CD4-positive, alpha-beta memory T cell (primary cell): Measurements from ENCODE around the gene MSGN1. TPM values are rescaled to one million over a fixed set of nuclear protein-coding genes. Genes with fewer than 3 reads are reported as not detected.

Source experiments
- CTCF ChIA-PET: fragments of 350-600 bp; sonication (Branson Sonifier 250); formaldehyde crosslinking; loops from one replicate; lab custom pipeline; 2021; ENCODE audit warnings: inconsistent platforms; ENCODE audit not compliant: partially characterized antibody; lab: Charles Lee
- POLR2A ChIA-PET: fragments of 350-600 bp; sonication (Branson Sonifier 250); formaldehyde crosslinking; loops from one replicate; lab custom pipeline; 2021; ENCODE audit not compliant: partially characterized antibody; lab: Charles Lee
- DNase-seq, 5 donors: peaks; one replicate each; pipeline versions ENCODE4 v3.0.0 to v3.0.0-alpha.2; 2020 to 2022; ENCODE audit warnings: mixed read lengths in 1 of 5
- H3K27ac ChIP-seq: one replicate; pipeline ENCODE4 v1.7.0; 2013; ENCODE audit warnings: low read depth, low read length
- H3K27me3 ChIP-seq: 2 replicates; pipeline ENCODE4 v1.7.0; 2013; ENCODE audit warnings: mild to moderate bottlenecking, low read length, moderate library complexity; ENCODE audit not compliant: insufficient read depth
- H3K36me3 ChIP-seq: 2 replicates; pipeline ENCODE4 v1.7.0; 2013; ENCODE audit warnings: mild to moderate bottlenecking, low read length, moderate library complexity; ENCODE audit not compliant: insufficient read depth
- H3K4me1 ChIP-seq: 2 replicates; pipeline ENCODE4 v1.7.0; 2013; ENCODE audit warnings: mild to moderate bottlenecking, low read length, moderate library complexity; ENCODE audit not compliant: insufficient read depth
- H3K4me3 ChIP-seq, 2 donors: one replicate each; pipeline ENCODE4 v1.7.0; 2013; ENCODE audit warnings: low read length in 2 of 2, mild to moderate bottlenecking in 1 of 2
- H3K9me3 ChIP-seq, 2 donors: one replicate each; pipeline ENCODE4 v1.7.0; 2013; ENCODE audit warnings: low read length in 2 of 2, control low read depth in 1 of 2; ENCODE audit not compliant: control insufficient read depth in 1 of 2
- H3K27ac Mint-ChIP-seq, 7 donors: one replicate each; pipeline ENCODE4 v1.8.0; 2020 to 2021; ENCODE audit warnings: mixed read lengths in 7 of 7, mild to moderate bottlenecking in 6 of 7, inconsistent platforms in 3 of 7, moderate library complexity in 3 of 7
- H3K27me3 Mint-ChIP-seq, 2 donors: one replicate each; pipeline ENCODE4 v1.8.0; 2020 to 2021; ENCODE audit warnings: mixed read lengths in 2 of 2
- H3K36me3 Mint-ChIP-seq, 2 donors: one replicate each; pipeline ENCODE4 v1.8.0; 2020 to 2021; ENCODE audit warnings: mixed read lengths in 2 of 2, inconsistent platforms in 1 of 2, mild to moderate bottlenecking in 1 of 2
- H3K4me1 Mint-ChIP-seq, 4 donors: one replicate each; pipeline ENCODE4 v1.8.0; 2020 to 2021; ENCODE audit warnings: mixed read lengths in 4 of 4, mild to moderate bottlenecking in 1 of 4
- H3K4me3 Mint-ChIP-seq, 8 donors: one replicate each; pipeline ENCODE4 v1.8.0; 2020 to 2021; ENCODE audit warnings: mixed read lengths in 8 of 8, mild to moderate bottlenecking in 7 of 8, moderate library complexity in 6 of 8, inconsistent platforms in 3 of 8
- H3K9me3 Mint-ChIP-seq, 8 donors: one replicate each; pipeline ENCODE4 v1.8.0; 2020 to 2021; ENCODE audit warnings: mixed read lengths in 8 of 8, mild to moderate bottlenecking in 5 of 8, inconsistent platforms in 3 of 8, moderate library complexity in 1 of 8
- intact Hi-C: fragments of 100-400 bp; cut with micrococcal nuclease; formaldehyde crosslinking; loops from one replicate; pipeline ENCODE4 v1.15.1; 2023
- polyA plus RNA-seq, 2 donors: library from polyadenylated mRNA; unstranded; fragments of 300-500 nt; fragmentation: Illumina TruSeq; gene quantifications; one replicate each; pipeline ENCODE4 v1.2.3, GENCODE V29; 2021
- total RNA-seq, 2 experiments: library from RNA; stranded (reverse); gene quantifications; one replicate each; pipeline ENCODE4 v1.2.3, GENCODE V29; 2021

MSGN1 gene
- total and polyA plus RNA-seq, 4 experiments from 2014 or later, result not detected

DNA sequence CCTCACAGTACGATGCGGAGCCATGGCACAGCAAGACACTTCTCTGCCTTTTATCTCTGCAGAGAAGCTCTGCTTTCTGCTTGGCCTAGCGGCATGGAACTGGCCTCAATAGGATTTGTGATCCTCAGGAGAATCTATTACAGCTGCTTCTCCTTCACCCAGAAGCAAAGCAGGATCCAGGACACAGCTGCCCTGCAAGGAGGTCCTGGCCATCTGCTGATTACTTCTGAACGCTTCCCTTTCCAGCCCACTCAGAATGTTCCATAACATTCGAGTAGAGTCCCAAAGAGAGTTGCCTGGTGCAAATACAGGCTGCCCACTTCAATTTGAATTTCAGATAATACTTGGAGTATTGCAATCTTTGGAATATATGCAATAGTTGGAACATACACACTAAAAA is 33.0 kb downstream of the MSGN1 start:
- Mint-ChIP-seq H3K27ac (no peak overlapping the region), H3K4me3 (no peak overlapping the region), H3K36me3 (no peaks in the 10 kb centered on the region), H3K4me1 (no peaks in the 10 kb centered on the region), H3K9me3 (no peaks in the 10 kb centered on the region), H3K27me3 (peaks cover 3 to 9% of the 10 kb centered on the region in 2 donors)
- intact Hi-C loops, result no loop called here
- Histone ChIP-seq H3K4me3 (no peak overlapping the region), H3K27me3 (no peaks in the 10 kb centered on the region), H3K4me1 (no peaks in the 10 kb centered on the region), H3K9me3 (no peaks in the 10 kb centered on the region), H3K36me3 (no peaks in the 10 kb centered on the region), H3K27ac (no peak overlapping the region)
- no peak for DNase-seq
- ChIA-PET POLR2A (no interaction called here), CTCF (no interaction called here)

- H3K27me3 Mint-ChIP-seq, result peaks cover 6 to 12% of the 10 kb centered on the region in 2 donors
These were observed 33.9 kb downstream of the MSGN1 start for GRCh38 chr2:17850151-17850550.

DNA sequence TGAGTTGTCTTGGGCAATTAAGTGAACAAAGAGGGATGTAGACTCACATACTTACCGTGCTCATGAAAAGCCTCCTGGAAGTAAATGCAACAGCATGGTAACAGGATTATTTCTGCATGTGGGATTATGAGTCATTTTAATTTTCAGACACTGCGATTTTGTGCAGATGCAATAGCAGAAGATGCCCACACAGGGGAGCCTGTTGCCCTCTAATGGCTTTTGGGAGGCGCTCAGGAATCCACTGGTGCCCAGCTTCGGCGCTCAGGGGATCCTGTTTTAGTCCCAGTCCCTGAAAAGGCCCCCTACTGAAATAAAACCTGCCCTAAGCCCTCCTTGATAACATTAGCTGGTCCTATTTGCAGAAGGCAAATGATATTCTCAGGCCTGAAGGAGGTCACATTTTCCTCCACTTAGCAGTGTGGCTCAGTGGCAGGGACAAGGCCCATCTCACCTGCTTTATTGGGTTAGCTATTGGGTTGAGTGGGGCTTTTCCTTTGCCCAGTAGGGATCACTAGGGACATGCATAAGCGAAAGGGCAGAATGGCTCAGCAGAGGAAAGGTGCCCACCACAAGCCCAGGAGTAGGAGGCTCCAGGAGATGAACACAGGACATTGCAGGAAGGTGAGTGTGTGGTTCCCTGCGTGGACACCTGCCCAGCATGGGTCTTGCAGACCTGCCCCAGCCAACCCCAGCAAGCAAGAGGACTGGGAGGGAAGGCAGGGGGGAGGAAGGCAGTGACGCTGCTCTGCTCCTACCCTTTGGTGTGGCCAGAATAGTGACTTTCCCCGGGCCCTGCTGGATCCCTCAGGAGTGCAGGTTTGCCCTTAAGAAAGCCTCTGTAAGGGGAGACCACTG is 35.7 kb downstream of the MSGN1 start:
- Histone ChIP-seq H3K27me3 (no peaks in the 10 kb centered on the region), H3K4me1 (no peaks in the 10 kb centered on the region), H3K9me3 (no peaks in the 10 kb centered on the region), H3K36me3 (no peaks in the 10 kb centered on the region), H3K4me3 (no peak overlapping the region), H3K27ac (no peak overlapping the region)
- ChIA-PET CTCF (no interaction called here), POLR2A (no interaction called here)
- intact Hi-C loops, result no loop called here
- Mint-ChIP-seq H3K27ac (no peak overlapping the region), H3K36me3 (no peaks in the 10 kb centered on the region), H3K27me3 (peaks cover 9 to 14% of the 10 kb centered on the region in 2 donors), H3K4me3 (no peak overlapping the region), H3K9me3 (no peaks in the 10 kb centered on the region), H3K4me1 (no peaks in the 10 kb centered on the region)
- DNase-seq, result no peak

More at GRCh38 chr2:17850151-17850550, 33.9 kb downstream of the MSGN1 start:
- Mint-ChIP-seq H3K27ac (no peak overlapping the region), H3K9me3 (no peaks in the 10 kb centered on the region), H3K4me1 (no peaks in the 10 kb centered on the region), H3K36me3 (no peaks in the 10 kb centered on the region), H3K4me3 (no peak overlapping the region)
- ChIA-PET POLR2A (no interaction called here), CTCF (no interaction called here)
- Histone ChIP-seq H3K27me3 (no peaks in the 10 kb centered on the region), H3K9me3 (no peaks in the 10 kb centered on the region), H3K4me1 (no peaks in the 10 kb centered on the region), H3K4me3 (no peak overlapping the region), H3K36me3 (no peaks in the 10 kb centered on the region), H3K27ac (no peak overlapping the region)
- intact Hi-C loops, result no loop called here
- DNase-seq, result no peak

- no peaks in the 10 kb centered on the region for H3K9me3 Mint-ChIP-seq
- ChIA-PET CTCF (no interaction called here), POLR2A (no interaction called here)
- Histone ChIP-seq H3K9me3 (no peaks in the 10 kb centered on the region), H3K4me1 (no peaks in the 10 kb centered on the region), H3K4me3 (no peak overlapping the region), H3K27me3 (peaks cover 3% of the 10 kb centered on the region), H3K27ac (no peak overlapping the region), H3K36me3 (no peaks in the 10 kb centered on the region)
- no peak for DNase-seq
- H3K4me3 Mint-ChIP-seq, result no peak overlapping the region
- no peak overlapping the region for H3K27ac Mint-ChIP-seq
- H3K36me3 Mint-ChIP-seq, result no peaks in the 10 kb centered on the region
- H3K4me1 Mint-ChIP-seq, result no peaks in the 10 kb centered on the region
- intact Hi-C loops, result no loop called here
- H3K27me3 Mint-ChIP-seq, result peaks cover 15 to 16% of the 10 kb centered on the region in 2 donors
These were observed 37.5 kb downstream of the MSGN1 start for GRCh38 chr2:17853799-17854198.

GRCh38 chr2:17857021-17857420 is 40.8 kb downstream of the MSGN1 start:
- Histone ChIP-seq H3K27me3 (peaks cover 7% of the 10 kb centered on the region), H3K4me1 (no peaks in the 10 kb centered on the region), H3K36me3 (no peaks in the 10 kb centered on the region), H3K4me3 (no peak overlapping the region), H3K9me3 (no peaks in the 10 kb centered on the region), H3K27ac (no peak overlapping the region)
- ChIA-PET CTCF (no interaction called here), POLR2A (no interaction called here)
- Mint-ChIP-seq H3K27ac (no peak overlapping the region), H3K27me3 (peaks cover 29% of the 10 kb centered on the region in 2 donors), H3K36me3 (no peaks in the 10 kb centered on the region), H3K4me3 (no peak overlapping the region), H3K4me1 (no peaks in the 10 kb centered on the region), H3K9me3 (peaks cover 0 to 3% (median 0%) of the 10 kb centered on the region in 8 donors)
- intact Hi-C loops, result no loop called here
- DNase-seq, result no peak

- H3K27ac Mint-ChIP-seq, result no peak overlapping the region
- Histone ChIP-seq H3K27ac (no peak overlapping the region), H3K4me3 (no peak overlapping the region), H3K36me3 (no peaks in the 10 kb centered on the region), H3K9me3 (no peaks in the 10 kb centered on the region), H3K27me3 (peaks cover 7% of the 10 kb centered on the region), H3K4me1 (no peaks in the 10 kb centered on the region)
- CTCF ChIA-PET, result no interaction called here
- intact Hi-C loops, result no loop called here
- H3K9me3 Mint-ChIP-seq, result peaks cover 0 to 3% (median 0%) of the 10 kb centered on the region in 8 donors
- H3K4me1 Mint-ChIP-seq, result no peaks in the 10 kb centered on the region
- H3K4me3 Mint-ChIP-seq, result no peak overlapping the region
- POLR2A ChIA-PET, result no interaction called here
- DNase-seq, result no peak
- H3K27me3 Mint-ChIP-seq, result peaks cover 29 to 32% of the 10 kb centered on the region in 2 donors
- no peaks in the 10 kb centered on the region for H3K36me3 Mint-ChIP-seq
These were observed 41.8 kb downstream of the MSGN1 start for GRCh38 chr2:17858064-17858463.

- H3K9me3 Mint-ChIP-seq, result peaks cover 0 to 3% (median 0%) of the 10 kb centered on the region in 8 donors
- H3K4me1 Mint-ChIP-seq, result no peaks in the 10 kb centered on the region
- no peaks in the 10 kb centered on the region for H3K36me3 Mint-ChIP-seq
- Histone ChIP-seq H3K4me3 (no peak overlapping the region), H3K4me1 (no peaks in the 10 kb centered on the region), H3K27ac (no peak overlapping the region), H3K27me3 (peaks cover 4% of the 10 kb centered on the region), H3K9me3 (no peaks in the 10 kb centered on the region), H3K36me3 (no peaks in the 10 kb centered on the region)
- peaks cover 22 to 23% of the 10 kb centered on the region in 2 donors for H3K27me3 Mint-ChIP-seq
- DNase-seq, result no peak
- intact Hi-C loops, result no loop called here
- H3K4me3 Mint-ChIP-seq, result no peak overlapping the region
- ChIA-PET CTCF (no interaction called here), POLR2A (no interaction called here)
- H3K27ac Mint-ChIP-seq, result no peak overlapping the region
These were observed 47.3 kb downstream of the MSGN1 start for GRCh38 chr2:17863539-17863938.
